Adrenal gland (tissue), 19 donors: ENCODE data around the gene OGDH. TPM values are rescaled to one million over a fixed set of nuclear protein-coding genes. Genes with fewer than 3 reads are reported as not detected.

Experiments
- DNase-seq, 7 donors: peaks; one replicate each; pipeline ENCODE4 v3.0.0-alpha.2; 2019 to 2020
- H3K27ac ChIP-seq, 5 donors: fragments of 200-600 bp; sonication (generic) in 4 of 5; 1 replicate in 3 of 5; 2 replicates in 2 of 5; pipeline versions ENCODE4 v1.5.1 to v1.8.0; 2016 to 2020; ENCODE audit warnings: mild to moderate bottlenecking in 1 of 5
- H3K27me3 ChIP-seq: fragments of 200-600 bp; 2 replicates; pipeline ENCODE4 v1.8.0; 2021
- H3K36me3 ChIP-seq, 2 donors: fragments of 200-600 bp; replicated peaks in 1 of 2; 1 replicate in 1 of 2; 2 replicates in 1 of 2; pipeline versions ENCODE4 v1.5.1 to v1.8.0; 2018 to 2022
- H3K4me1 ChIP-seq, 2 donors: fragments of 200-600 bp; replicated peaks in 1 of 2; 1 replicate in 1 of 2; 2 replicates in 1 of 2; pipeline versions ENCODE4 v1.5.1 to v1.8.0; 2018 to 2021
- H3K4me3 ChIP-seq, 4 donors: fragments of 200-600 bp; sonication (generic) in 3 of 4; one replicate each; pipeline ENCODE4 v1.5.1; 2016 to 2018
- H3K9me3 ChIP-seq, 3 donors: fragments of 200-600 bp; sonication (generic) in 1 of 3; replicated peaks in 1 of 3; 1 replicate in 2 of 3; 2 replicates in 1 of 3; pipeline versions ENCODE4 v1.5.1 to v1.8.0; 2016 to 2021
- POLR2A ChIP-seq, 2 donors: fragments of 450-650 bp; IDR thresholded peaks; one replicate each; pipeline ENCODE4 v1.6.1; 2017; ENCODE audit warnings: antibody characterized with exemption in 2 of 2, mild to moderate bottlenecking in 2 of 2, moderate library complexity in 1 of 2
- WGBS, 4 donors: extraction: QIAGEN DNeasy Blood & Tissue Kit in 2 of 4; methylation state at CpG; one replicate each; pipeline versions ENCODE4 v1.1.5 to v1.1.7; 2013 to 2017; 5-methylcytosine and 5-hydroxymethylcytosine counted together
- intact Hi-C, 2 donors: fragments of 100-400 bp; cut with DNase I; formaldehyde crosslinking; loops; one replicate each; pipeline versions ENCODE4 v1.14.1 to v1.15.0; 2022 to 2023
- long read RNA-seq, 10 donors: library from polyadenylated mRNA in 3 of 10; unstranded in 2 of 10; stranded (forward) in 1 of 10; transcript quantifications; one replicate each; pipeline ENCODE4 v2.0.0 and lab custom pipeline, GENCODE V29; 2021 to 2026
- polyA plus RNA-seq, 3 donors: library from polyadenylated mRNA; stranded (reverse); fragments of 200-250 nt in 2 of 3; fragments of 350-450 nt in 1 of 3; fragmentation: Illumina TruSeq in 1 of 3; extraction: RNeasy Lipid Tissue Mini Kit (QIAGEN cat#74804) in 1 of 3; gene quantifications; one replicate each; pipeline ENCODE4 v1.2.3, GENCODE V29; 2013 to 2014
- total RNA-seq, 9 donors: library from RNA; depleted of rRNA in 4 of 9; stranded (reverse); fragments of >200 nt in 4 of 9; fragments of 120-200 nt in 1 of 9; fragmentation: NEBNext Ultra II Directional in 1 of 9; extraction: Animal tissue kit (Norgen Biotek cat#: 25700) in 1 of 9; gene quantifications; one replicate each; pipeline versions ENCODE4 v1.1.0 to v1.2.4, GENCODE V29; 2013 to 2023
- TF ChIP-seq, protein P1 (sequence below), 6 experiments: fragments of 450-650 bp in 4 of 6; fragments of 200-600 bp in 2 of 6; sonication (generic) in 1 of 6; IDR thresholded peaks; 1 replicate in 5 of 6; 2 replicates in 1 of 6; pipeline versions ENCODE4 v1.5.1 to v1.8.0; 2016 to 2021; ENCODE audit warnings: antibody characterized with exemption in 6 of 6, mild to moderate bottlenecking in 2 of 6, moderate library complexity in 1 of 6
- donor health status: healthy with polysubstance abuse.
- donor health status: Bipolar disorder and iron deficiency.
- donor health status: DM: yes; HTN: yes; CAD: no.
- donor health status: DM: no; HTN: no; CAD: no.
- donor health status: DM: no; HTN: no; CAD: no.
- donor health status: DM: yes; HTN: yes; CAD: no.

Gene OGDH
- 100 to 1,000 TPM in 8 of 9 donors, 10 to 100 TPM in 1; 70.3 to 284 (median 151) TPM for total RNA-seq
- polyA plus RNA-seq = 100 to 1,000 TPM in 1 of 3 donors, 10 to 100 TPM in 2; 46.0 to 148 (median 59.8) TPM
- long read RNA-seq, donor 1, full-length matches to known transcripts = 2 of 2 reads
- long read RNA-seq, donor 1, partial matches to known transcripts = 0 of 2 reads
- long read RNA-seq, donor 1, other reads (novel, unspliced or antisense) = 0 of 2 reads
- long read RNA-seq, donor 2, full-length matches to known transcripts = 5 of 5 reads
- long read RNA-seq, donor 2, partial matches to known transcripts = 0 of 5 reads
- long read RNA-seq, donor 2, other reads (novel, unspliced or antisense) = 0 of 5 reads
- long read RNA-seq, donor 3, full-length matches to known transcripts = 3 of 3 reads
- long read RNA-seq, donor 3, partial matches to known transcripts = 0 of 3 reads
- long read RNA-seq, donor 3, other reads (novel, unspliced or antisense) = 0 of 3 reads
- long read RNA-seq, donor 4, full-length matches to known transcripts = 2 of 14 reads
- long read RNA-seq, donor 4, partial matches to known transcripts = 4 of 14 reads
- long read RNA-seq, donor 4, other reads (novel, unspliced or antisense) = 8 of 14 reads
- long read RNA-seq, donor 5, full-length matches to known transcripts = 42 of 84 reads
- long read RNA-seq, donor 5, partial matches to known transcripts = 37 of 84 reads
- long read RNA-seq, donor 5, other reads (novel, unspliced or antisense) = 5 of 84 reads
- long read RNA-seq, donor 6, full-length matches to known transcripts = 2 of 21 reads
- long read RNA-seq, donor 6, partial matches to known transcripts = 2 of 21 reads
- long read RNA-seq, donor 6, other reads (novel, unspliced or antisense) = 17 of 21 reads
- long read RNA-seq, donor 7, full-length matches to known transcripts = 4 of 4 reads
- long read RNA-seq, donor 7, partial matches to known transcripts = 0 of 4 reads
- long read RNA-seq, donor 7, other reads (novel, unspliced or antisense) = 0 of 4 reads
- long read RNA-seq, donor 8, full-length matches to known transcripts = 8 of 8 reads
- long read RNA-seq, donor 8, partial matches to known transcripts = 0 of 8 reads
- long read RNA-seq, donor 8, other reads (novel, unspliced or antisense) = 0 of 8 reads
- long read RNA-seq, donor 9, full-length matches to known transcripts = 1 of 1 reads
- long read RNA-seq, donor 9, partial matches to known transcripts = 0 of 1 reads
- long read RNA-seq, donor 9, other reads (novel, unspliced or antisense) = 0 of 1 reads
- long read RNA-seq, donor 10, full-length matches to known transcripts = 5 of 5 reads
- long read RNA-seq, donor 10, partial matches to known transcripts = 0 of 5 reads
- long read RNA-seq, donor 10, other reads (novel, unspliced or antisense) = 0 of 5 reads

DNA sequence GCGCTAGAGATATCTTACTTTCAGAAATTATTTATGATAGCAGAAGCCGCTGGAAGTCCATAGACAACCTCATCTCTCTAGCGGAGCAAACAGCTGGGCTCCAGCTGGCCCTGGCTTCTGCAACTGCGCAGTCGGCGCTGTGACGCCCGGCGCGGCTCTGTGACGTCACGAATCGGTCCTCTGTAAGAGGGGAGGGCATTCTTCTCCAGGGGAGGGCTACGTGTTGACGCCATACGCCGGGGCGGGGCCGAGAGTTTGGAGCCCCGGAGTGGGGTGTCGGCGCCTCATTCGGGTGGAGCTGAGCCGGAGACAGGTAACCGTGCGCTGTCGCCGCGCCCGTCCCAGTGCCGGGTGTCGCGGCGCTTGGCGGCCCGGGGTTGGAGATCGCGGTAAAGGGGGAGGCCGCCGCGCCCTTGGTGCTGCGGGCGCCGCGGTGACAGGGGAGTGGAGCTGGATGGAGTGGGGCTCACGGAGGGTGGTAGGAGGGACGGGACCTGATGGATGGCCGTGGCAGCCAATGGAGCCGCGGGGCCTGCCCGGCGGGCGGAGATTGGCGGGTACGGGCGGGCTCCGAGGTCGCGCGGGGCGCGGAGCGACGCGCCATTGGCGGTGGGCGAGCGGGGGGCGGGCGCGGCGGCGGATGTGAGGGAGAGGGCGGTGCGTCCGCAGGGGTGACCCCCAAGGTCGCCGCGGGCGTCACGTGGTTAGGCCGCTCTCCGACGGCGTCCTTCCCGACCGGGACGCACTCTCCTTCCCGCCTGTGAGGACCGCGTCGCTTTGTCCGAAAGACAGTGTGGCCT, at the start of gene OGDH:
TSS of gene OGDH (plus strand) at position 287 of the 800 bp plus-strand sequence. CDS start 17,717 bp downstream, outside the sequence.
- peak within 1 kb of the TSS; percentile 13 to 93 (median 86) for H3K4me3 ChIP-seq
- H3K36me3 ChIP-seq = no peaks in the 10 kb centered on the region
- DNase-seq = peak; percentile 99 to 100 (median 99)
- peak within 1 kb of the TSS; percentile 93 to 99 (median 98) for H3K27ac ChIP-seq
- H3K27me3 ChIP-seq = no peaks in the 10 kb centered on the region
- intact Hi-C loops = no loop called here
- H3K9me3 ChIP-seq = no peaks in the 10 kb centered on the region
- 0% methylated on average over 16 to 93 of the region's 93 CpGs for WGBS, 4 donors
- TF ChIP-seq POLR2A (IDR thresholded peaks at IDR 0.05) = peak; percentile 85 to 94
- TF ChIP-seq, protein P1, sequence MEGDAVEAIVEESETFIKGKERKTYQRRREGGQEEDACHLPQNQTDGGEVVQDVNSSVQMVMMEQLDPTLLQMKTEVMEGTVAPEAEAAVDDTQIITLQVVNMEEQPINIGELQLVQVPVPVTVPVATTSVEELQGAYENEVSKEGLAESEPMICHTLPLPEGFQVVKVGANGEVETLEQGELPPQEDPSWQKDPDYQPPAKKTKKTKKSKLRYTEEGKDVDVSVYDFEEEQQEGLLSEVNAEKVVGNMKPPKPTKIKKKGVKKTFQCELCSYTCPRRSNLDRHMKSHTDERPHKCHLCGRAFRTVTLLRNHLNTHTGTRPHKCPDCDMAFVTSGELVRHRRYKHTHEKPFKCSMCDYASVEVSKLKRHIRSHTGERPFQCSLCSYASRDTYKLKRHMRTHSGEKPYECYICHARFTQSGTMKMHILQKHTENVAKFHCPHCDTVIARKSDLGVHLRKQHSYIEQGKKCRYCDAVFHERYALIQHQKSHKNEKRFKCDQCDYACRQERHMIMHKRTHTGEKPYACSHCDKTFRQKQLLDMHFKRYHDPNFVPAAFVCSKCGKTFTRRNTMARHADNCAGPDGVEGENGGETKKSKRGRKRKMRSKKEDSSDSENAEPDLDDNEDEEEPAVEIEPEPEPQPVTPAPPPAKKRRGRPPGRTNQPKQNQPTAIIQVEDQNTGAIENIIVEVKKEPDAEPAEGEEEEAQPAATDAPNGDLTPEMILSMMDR (IDR thresholded peaks at IDR 0.05) = peak in 1 of 6 experiments; percentile 16
- H3K4me1 ChIP-seq = peaks cover 7 to 18% of the 10 kb centered on the region in 2 donors

DNA sequence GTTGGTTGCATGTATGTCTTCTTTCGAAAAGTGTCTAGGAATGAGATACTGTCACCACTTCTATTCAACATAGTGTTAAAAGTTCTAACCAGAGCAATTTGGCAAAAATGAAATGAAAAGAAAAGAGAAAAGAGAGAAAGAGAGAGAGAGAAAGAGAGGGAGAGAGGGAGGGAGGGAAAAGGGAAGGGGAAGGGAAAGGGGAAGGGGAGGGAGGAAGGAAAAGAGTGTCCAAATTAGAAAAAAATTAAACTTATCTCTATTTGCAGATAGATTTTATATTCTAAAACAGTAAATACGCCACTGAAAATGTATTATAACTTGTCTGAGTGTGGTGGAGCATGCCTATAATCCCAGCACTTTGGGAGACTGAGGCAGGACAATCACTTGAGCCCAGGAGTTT, 48.9 kb upstream of the OGDH start:
- H3K4me1 ChIP-seq = no peaks in the 10 kb centered on the region
- intact Hi-C loops = no loop called here
- no peaks in the 10 kb centered on the region for H3K36me3 ChIP-seq
- no peak overlapping the region for H3K4me3 ChIP-seq
- 76 to 92% (median 87%) methylated on average over 2 of the region's 2 CpGs for WGBS, 4 donors
- TF ChIP-seq, protein P1 (IDR thresholded peaks at IDR 0.05) = no peak
- no peak for TF ChIP-seq POLR2A (IDR thresholded peaks at IDR 0.05)
- no peaks in the 10 kb centered on the region for H3K27me3 ChIP-seq
- no peak for DNase-seq
- H3K27ac ChIP-seq = no peak overlapping the region
- no peaks in the 10 kb centered on the region for H3K9me3 ChIP-seq

DNA sequence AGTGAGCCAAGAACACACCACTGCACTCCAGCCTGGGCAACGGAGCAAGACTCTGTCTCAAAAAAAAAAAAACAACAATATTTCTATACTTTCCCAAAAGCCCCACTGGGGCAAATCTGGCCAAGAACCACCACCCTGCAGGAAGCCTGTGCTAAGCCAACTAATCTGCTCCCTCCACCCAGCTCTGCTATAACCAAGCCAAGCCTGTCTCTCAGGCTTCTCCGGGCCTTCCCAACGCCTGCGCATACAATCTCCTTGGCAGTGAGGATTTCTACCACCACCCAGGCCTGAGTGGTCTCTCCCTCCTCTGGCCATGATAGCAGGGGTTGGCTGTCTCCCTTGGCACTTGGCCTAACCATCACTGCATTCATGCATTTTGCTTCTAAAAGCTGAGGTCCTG, 46.9 kb upstream of the OGDH start:
- Histone ChIP-seq H3K27ac (no peak overlapping the region), H3K4me1 (no peaks in the 10 kb centered on the region), H3K27me3 (no peaks in the 10 kb centered on the region), H3K9me3 (no peaks in the 10 kb centered on the region), H3K4me3 (no peak overlapping the region), H3K36me3 (peaks cover 0 to 2% of the 10 kb centered on the region in 2 donors)
- intact Hi-C loops = no loop called here
- no peak for TF ChIP-seq POLR2A (IDR thresholded peaks at IDR 0.05)
- TF ChIP-seq, protein P1 (IDR thresholded peaks at IDR 0.05) = no peak
- 77 to 95% (median 91%) methylated on average over 4 of the region's 4 CpGs for WGBS, 4 donors
- peak in 2 of 7 donors; percentile 2 to 10 for DNase-seq
